Amniotic stem cell (primary cell): ENCODE measurements around the gene ACACA.

Experiments
- DNase-seq: peaks from one replicate; lab custom pipeline; 2025; lab: John Stamatoyannopoulos, UW

The ACACA gene

GRCh38 chr17:37130984-37131446 lies 275.6 kb downstream of the ACACA start:
- no peak for DNase-seq

GRCh38 chr17:37124821-37125173 lies 281.8 kb downstream of the ACACA start:
- DNase-seq: no peak

DNA sequence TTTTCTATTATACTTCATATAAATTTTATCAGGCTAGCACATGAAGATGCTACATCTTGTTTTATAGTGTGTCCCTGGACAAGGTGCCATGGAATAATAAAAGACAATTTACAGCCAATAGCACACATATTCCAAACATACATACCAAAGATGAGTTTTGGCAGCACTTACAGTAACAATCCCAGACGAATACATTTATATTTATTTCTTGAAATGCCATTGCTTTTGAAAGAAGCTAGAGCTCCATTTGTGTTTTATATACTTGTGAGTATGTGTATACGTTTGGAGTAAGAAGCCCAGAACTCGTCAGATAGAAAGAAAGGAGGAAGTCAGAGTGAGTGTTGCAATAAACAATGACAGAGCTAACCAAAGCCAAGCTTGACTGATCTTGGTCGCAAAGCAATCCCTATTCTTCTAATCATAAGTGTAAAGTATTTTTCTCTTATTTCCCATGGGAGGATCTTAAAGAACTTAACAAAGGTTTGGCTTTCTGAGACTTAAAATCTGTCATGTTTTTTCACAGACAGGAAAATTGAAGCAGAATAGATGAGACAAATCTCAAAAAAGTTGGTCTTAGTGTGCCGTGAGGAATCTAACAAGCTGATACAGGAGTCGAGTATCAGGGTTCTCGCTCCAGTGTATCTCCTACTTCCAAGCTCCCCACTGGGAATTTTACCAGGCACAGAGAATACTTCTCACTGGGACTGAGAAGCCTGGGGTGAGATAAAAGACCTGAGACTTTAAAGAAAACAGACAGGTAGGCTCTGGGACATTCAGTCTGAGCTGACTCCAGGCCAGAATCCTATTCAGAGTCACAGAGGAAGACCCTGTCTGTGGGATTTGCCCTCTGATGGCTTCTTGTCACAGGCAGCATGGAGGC lies 282.5 kb downstream of the ACACA start:
- DNase-seq: no peak

DNA sequence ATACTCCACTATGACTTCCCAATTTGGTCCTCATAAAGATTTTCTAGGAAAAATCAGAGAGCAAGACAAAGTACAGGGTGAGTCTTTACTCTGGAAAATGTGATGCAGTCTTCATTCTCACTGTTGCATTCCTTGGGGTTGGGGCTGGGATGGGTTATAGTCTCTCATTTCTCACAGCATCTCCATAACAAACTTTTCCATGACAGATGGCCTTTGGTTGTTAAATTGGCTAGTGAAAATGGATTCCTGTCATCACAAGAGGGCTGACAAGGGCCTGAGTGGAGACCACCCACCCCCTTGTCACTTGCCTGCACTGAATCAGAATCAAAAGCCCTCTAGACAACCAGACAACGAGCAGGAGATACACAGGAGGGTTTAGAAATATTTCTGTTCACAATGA lies 283.2 kb downstream of the ACACA start:
- DNase-seq: no peak

- DNase-seq: no peak
Observed at GRCh38 chr17:37121616-37122015, 285.0 kb downstream of the ACACA start.

GRCh38 chr17:37118366-37119137 lies 288.1 kb downstream of the ACACA start:
- no peak for DNase-seq

- no peak for DNase-seq
Observed at GRCh38 chr17:37117373-37118142, 289.1 kb downstream of the ACACA start.

DNA sequence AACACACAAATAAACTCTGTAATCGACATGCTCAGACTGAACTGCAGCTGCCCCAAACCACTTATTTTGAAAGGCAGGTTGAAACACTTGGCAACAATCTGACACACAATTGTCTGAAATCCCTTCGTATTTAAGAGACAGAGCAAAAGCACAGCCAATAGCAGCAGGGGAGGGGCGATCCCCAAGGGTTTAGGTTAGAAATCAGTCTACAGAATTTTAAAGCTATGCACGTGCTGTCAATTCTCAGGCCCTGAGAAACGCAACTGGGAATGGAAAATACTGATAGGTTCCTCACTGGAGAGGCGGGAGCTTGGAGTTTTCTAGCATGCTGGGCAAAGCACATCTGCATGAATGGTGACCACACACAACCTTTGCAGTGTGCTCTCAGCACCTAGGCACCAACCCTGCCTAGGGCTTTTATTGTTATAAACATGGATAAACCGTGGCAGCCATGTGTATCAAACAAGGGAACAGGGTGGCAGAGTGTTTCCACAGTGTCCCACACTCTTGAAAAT lies 289.9 kb downstream of the ACACA start:
- DNase-seq: no peak

DNA sequence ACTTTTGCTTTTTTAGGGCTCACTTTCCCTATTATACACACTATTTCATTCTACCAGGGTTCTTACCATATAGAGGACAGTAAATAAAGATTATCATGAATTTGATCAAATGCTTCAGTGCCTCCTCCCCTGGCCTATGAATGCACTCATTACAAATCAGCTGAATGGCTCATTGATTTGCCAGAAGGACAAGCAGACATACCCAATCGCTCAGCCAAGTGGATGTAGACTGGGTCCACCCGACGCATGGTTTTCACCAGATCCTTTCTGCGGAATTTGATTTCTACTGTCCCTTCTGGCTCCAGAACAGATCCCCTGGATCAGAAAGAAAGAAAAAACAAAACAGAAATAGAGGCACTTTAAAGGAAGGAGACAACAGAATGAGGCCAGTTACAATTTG lies 295.3 kb downstream of the ACACA start:
- no peak for DNase-seq

GRCh38 chr17:37110746-37111145 lies 295.9 kb downstream of the ACACA start:
- DNase-seq: no peak

DNA sequence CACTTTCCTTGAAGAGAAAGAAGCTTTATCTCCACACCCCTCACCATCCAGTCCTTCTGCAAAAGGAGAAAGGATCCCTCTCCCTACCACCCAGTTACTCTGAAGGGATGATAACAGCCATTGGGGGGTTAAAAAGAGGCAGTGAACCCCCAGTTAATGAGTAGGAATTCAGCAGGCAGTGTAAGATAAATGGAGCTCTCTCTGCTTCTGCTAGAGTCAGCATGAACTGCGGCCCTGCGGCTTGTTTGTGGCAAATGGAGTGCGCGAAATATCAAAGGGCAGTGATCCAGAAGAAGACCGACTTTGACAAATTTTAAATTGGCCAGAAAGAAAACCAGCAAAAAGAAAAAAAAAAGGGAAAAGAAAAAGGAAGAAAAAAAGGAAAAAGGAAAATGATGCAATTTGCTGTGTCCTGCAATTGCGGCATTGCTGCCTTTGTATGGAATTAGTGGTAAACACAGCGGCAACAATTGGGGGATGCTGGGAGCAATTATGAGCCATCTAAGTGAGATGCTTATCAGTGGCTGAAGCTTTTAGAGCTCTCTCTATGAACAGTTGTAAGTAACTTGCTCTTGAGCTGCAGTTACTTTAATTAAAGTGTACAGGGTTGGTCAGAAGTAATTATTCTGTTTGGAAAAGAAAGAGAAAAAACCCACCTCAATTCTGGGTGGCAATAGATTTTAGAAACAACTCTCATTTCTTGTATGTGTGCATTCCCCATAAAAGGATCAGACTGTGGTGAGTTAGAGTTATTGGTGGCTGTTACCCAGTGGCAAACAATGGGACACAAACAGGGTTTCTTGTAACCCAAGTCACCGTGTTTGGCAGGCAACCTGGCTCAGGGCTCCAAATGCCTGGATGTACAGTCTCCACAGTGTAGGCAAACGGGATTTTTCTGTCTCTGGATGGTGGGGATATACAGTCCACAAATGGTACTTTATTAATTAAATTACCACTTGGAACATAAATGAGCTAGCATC lies 296.6 kb downstream of the ACACA start:
- no peak for DNase-seq

GRCh38 chr17:37109106-37109505 lies 297.5 kb downstream of the ACACA start:
- no peak for DNase-seq

DNA sequence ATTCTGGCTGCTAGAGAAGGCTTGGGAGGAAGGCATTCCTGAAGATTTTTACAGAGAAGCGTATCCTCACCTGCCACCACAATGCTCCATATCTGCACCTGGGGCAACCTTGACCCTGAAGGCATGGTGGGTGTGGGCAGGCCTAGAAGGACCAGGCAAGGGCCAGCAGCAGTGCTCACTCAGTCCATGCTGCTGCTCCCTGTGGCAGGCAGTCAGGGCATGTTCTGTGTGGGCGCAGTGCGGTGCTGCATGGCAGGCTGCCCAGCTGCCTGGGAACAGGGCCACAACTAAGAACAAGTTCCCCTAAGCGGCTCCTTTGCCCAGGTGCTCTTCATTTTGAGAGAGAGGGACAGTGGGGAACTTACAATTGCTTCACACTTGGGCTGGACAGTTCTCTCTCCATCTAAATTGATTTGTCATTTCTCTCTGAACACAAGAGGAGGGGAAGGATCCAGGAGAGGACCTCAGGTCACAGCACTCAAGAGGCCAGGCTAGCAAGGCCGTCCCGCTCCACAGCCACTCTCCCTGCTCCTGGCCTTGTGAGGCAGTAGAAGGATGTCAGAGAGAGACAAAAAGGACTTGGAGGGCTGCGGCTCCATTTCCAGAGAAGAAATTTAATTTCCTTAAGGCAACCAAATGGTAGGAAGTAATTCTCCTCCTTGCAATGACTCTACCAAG lies 299.1 kb downstream of the ACACA start:
- DNase-seq: no peak

DNA sequence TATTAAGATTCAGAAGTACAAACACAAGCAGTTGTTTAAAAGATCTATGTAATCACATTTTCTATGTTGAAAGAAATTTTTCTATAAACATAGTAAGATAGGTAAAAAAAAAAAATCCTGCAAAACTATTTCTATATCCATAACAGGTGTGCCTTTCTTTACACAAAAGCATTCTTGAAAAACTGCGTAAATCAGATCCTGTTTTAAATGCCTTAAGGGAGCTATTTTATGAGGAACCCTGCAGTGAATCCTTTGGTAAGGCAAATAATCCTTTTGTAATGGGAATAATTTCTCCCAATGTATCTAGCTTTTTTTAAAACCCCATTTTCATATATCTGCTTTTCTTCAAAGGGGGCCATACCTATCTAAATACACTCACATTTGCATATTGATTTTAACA lies 300.6 kb downstream of the ACACA start:
- no peak for DNase-seq

- no peak for DNase-seq
Observed at GRCh38 chr17:37103231-37103630, 303.4 kb downstream of the ACACA start.

DNA sequence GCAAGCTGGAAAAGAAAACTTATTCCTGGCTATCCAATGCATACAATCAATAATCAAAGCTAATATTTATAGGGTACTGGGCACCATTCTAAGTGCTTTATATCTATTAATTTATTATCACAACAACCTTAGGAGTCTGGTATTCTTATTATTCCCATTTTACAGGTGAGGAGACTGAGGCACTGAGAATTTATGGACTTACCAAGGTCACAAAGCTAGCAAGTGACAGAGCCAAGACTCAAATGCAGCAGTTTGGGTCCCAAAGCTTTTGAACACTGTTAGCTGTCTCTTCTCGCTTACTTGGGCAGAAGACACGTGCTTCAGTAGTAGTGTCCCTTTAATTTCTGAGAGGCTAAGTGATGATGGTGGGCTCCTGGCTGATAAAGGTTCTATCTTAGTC lies 305.3 kb downstream of the ACACA start:
- DNase-seq: no peak

- no peak for DNase-seq
Observed at GRCh38 chr17:37100231-37100630, 306.4 kb downstream of the ACACA start.

- DNase-seq: no peak
Observed at GRCh38 chr17:37098910-37099664, 307.5 kb downstream of the ACACA start.

- no peak for DNase-seq
Observed at GRCh38 chr17:37098152-37098551, 308.5 kb downstream of the ACACA start.

DNA sequence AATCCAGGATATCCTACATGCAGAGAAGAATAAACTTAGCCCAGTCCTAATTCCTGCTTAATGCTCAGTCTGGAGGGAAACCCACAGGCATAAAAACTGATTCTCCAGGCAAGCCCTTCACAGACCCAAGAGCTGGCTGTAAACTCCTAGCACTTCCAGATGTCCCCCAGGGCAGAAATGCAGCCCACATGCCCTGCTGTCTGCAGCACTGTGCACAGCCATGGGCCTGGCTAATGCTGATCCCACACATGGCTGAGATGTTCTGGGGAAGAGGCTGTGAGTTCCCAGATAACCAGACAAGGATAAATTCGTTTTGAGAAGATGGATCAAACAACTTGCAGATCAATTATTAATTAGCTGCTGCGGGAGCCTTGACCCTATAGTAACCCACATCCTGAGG lies 309.5 kb downstream of the ACACA start:
- no peak for DNase-seq
